ENCODE data around the gene SRI.
"Not testable (repeated sequence)": the region's sequence is repeated elsewhere in the genome, so short reads cannot be mapped to it uniquely, and the experiment has no call there.

SRI gene

DNA sequence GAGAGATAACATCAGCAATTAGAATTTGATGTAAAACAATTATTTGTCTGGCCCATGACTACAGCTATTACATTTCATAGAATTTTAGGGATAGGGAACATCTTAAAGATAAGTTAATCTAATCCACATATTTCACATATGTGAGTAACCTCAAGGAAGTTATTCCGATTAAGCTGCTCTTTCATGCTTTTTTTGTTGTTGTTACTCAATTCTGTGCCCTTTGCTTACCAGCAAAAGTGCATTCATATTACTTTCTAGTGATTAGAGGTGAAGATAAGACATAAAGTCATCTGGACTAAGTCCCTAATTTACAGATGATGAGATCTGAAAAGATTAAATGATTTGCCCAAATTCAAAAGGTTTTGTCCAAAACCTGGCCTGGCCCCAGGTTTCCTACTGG, 40.9 kb upstream of the SRI start:
- DNase-seq (ENCODE audit: low spot score) = no peak
- TF ChIP-seq, protein P1, sequence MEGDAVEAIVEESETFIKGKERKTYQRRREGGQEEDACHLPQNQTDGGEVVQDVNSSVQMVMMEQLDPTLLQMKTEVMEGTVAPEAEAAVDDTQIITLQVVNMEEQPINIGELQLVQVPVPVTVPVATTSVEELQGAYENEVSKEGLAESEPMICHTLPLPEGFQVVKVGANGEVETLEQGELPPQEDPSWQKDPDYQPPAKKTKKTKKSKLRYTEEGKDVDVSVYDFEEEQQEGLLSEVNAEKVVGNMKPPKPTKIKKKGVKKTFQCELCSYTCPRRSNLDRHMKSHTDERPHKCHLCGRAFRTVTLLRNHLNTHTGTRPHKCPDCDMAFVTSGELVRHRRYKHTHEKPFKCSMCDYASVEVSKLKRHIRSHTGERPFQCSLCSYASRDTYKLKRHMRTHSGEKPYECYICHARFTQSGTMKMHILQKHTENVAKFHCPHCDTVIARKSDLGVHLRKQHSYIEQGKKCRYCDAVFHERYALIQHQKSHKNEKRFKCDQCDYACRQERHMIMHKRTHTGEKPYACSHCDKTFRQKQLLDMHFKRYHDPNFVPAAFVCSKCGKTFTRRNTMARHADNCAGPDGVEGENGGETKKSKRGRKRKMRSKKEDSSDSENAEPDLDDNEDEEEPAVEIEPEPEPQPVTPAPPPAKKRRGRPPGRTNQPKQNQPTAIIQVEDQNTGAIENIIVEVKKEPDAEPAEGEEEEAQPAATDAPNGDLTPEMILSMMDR (IDR thresholded peaks at IDR 0.05; ENCODE audit: extremely low read depth, missing control alignments) = no peak

DNA sequence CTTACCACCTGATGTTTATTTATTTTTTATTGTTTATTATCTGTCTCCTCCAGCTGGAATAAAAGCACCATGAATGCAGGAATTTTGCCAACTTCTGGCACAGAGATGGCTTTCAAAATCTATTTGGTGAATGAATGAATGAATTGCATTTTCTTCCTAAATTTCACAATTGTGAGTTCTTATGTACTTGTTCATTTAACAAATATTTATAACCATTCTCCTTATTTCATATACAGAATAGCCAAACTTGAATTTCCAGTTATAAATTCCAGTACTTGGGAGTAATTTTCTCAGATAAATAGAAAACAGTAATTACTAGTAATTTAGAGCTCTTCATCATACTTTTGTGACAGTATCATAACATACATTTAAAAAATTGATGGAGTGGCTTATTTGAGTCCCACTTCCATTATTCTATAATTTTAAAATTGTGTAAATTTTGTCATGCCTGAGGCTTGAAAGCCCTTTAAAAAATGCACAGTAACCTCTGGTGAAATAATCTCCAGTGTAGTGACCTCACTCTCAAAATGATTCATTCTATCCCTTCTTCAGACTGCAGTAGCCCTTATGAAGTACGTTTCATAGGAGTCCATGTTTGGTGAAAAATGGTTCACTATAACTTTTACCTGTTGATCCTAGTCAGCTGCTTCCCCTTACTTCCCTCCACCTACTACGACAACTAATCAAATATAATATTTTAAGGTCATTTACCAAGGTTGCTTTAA, 40.0 kb upstream of the SRI start:
- TF ChIP-seq, protein P1 (IDR thresholded peaks at IDR 0.05; ENCODE audit: extremely low read depth, missing control alignments) = no peak
- DNase-seq (ENCODE audit: low spot score) = no peak

DNA sequence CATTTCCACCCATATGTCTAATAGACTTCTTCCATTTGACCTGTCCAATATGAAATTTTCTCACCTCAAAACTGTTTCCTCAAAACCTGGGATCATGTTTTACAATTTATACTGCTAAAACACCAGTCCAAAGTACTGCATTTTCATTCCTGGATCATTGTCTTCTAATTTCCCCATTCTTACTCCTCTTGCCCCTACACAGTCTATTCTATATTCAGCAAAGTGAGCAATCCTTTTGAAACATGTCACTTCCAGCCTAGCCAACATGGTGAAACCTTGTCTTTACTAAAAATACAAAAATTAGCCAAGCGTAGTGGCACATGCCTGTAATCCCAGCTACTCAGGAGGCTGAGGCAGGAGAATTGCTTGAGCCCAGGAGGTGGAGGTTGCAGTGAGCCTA, 38.5 kb upstream of the SRI start:
- not testable (repeated sequence) for DNase-seq (ENCODE audit: low spot score)

GRCh38 chr7:88256906-88257305, 37.1 kb upstream of the SRI start:
- TF ChIP-seq, protein P1 (IDR thresholded peaks at IDR 0.05; ENCODE audit: extremely low read depth, missing control alignments) = no peak
- DNase-seq (ENCODE audit: low spot score) = no peak

- TF ChIP-seq, protein P1 (IDR thresholded peaks at IDR 0.05; ENCODE audit: extremely low read depth, missing control alignments) = no peak
- DNase-seq (ENCODE audit: low spot score) = no peak
These were observed 35.0 kb upstream of the SRI start for GRCh38 chr7:88254721-88255424.

GRCh38 chr7:88253640-88254039, 33.8 kb upstream of the SRI start:
- TF ChIP-seq, protein P1 (IDR thresholded peaks at IDR 0.05; ENCODE audit: extremely low read depth, missing control alignments) = no peak
- DNase-seq (ENCODE audit: low spot score) = no peak

DNA sequence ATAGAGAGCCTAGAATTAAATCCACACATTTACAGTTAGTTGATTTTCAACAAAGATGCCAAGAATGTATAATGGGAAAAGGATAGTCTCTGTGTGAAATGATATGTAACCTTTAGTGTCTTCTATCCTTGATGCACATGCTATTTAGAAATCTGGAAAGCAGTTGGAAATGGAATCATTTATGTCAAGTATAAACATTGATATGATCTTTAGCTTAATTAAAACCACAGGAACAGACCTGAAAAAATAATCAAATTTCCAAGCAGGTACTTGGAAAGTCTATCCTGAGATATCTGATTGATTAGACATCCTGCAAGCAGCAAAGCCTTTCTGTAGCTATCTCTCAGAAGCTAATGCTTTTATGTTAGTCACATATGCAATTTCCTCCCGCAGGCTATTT, 24.4 kb upstream of the SRI start:
- TF ChIP-seq, protein P1 (IDR thresholded peaks at IDR 0.05; ENCODE audit: extremely low read depth, missing control alignments) = no peak
- DNase-seq (ENCODE audit: low spot score) = no peak
